Activated CD4-positive, alpha-beta memory T cell treated with anti-CD3 and anti-CD28 coated beads, Interleukin-2, amount 10 ng/mL, durations not matched to agents 7 days and 5 days (primary cell): Measurements from ENCODE around the gene BAG3. TPM values are rescaled to one million over a fixed set of nuclear protein-coding genes. Genes with fewer than 3 reads are reported as not detected.

Experiments
- CTCF ChIA-PET: fragments of 350-600 bp; sonication (Branson Sonifier 250); formaldehyde crosslinking; loops from one replicate; lab custom pipeline; 2021; ENCODE audit warnings: antibody characterized with exemption, inconsistent platforms; lab: Charles Lee
- POLR2A ChIA-PET: fragments of 350-600 bp; sonication (Branson Sonifier 250); formaldehyde crosslinking; loops from one replicate; lab custom pipeline; 2021; ENCODE audit warnings: antibody characterized with exemption; lab: Charles Lee
- DNase-seq: peaks from one replicate; pipeline ENCODE4 v3.0.0-alpha.2; 2020
- H3K27ac Mint-ChIP-seq: one replicate; pipeline ENCODE4 v1.8.0; 2021; ENCODE audit warnings: mild to moderate bottlenecking, mixed read lengths
- H3K27me3 Mint-ChIP-seq: one replicate; pipeline ENCODE4 v1.8.0; 2021; ENCODE audit warnings: mixed read lengths
- H3K36me3 Mint-ChIP-seq: one replicate; pipeline ENCODE4 v1.8.0; 2021; ENCODE audit warnings: low read depth, mixed read lengths
- H3K4me1 Mint-ChIP-seq: one replicate; pipeline ENCODE4 v1.8.0; 2021; ENCODE audit warnings: mixed read lengths
- H3K4me3 Mint-ChIP-seq: one replicate; pipeline ENCODE4 v1.8.0; 2021; ENCODE audit warnings: mild to moderate bottlenecking, mixed read lengths
- H3K9me3 Mint-ChIP-seq: one replicate; pipeline ENCODE4 v1.8.0; 2021; ENCODE audit warnings: mixed read lengths
- total RNA-seq, 2 experiments: library from RNA; stranded (reverse); gene quantifications; one replicate each; pipeline ENCODE4 v1.2.3, GENCODE V29; 2021

The BAG3 gene
- total RNA-seq, 2 experiments from 2014 or later = 26.3 to 27.2 TPM

DNA sequence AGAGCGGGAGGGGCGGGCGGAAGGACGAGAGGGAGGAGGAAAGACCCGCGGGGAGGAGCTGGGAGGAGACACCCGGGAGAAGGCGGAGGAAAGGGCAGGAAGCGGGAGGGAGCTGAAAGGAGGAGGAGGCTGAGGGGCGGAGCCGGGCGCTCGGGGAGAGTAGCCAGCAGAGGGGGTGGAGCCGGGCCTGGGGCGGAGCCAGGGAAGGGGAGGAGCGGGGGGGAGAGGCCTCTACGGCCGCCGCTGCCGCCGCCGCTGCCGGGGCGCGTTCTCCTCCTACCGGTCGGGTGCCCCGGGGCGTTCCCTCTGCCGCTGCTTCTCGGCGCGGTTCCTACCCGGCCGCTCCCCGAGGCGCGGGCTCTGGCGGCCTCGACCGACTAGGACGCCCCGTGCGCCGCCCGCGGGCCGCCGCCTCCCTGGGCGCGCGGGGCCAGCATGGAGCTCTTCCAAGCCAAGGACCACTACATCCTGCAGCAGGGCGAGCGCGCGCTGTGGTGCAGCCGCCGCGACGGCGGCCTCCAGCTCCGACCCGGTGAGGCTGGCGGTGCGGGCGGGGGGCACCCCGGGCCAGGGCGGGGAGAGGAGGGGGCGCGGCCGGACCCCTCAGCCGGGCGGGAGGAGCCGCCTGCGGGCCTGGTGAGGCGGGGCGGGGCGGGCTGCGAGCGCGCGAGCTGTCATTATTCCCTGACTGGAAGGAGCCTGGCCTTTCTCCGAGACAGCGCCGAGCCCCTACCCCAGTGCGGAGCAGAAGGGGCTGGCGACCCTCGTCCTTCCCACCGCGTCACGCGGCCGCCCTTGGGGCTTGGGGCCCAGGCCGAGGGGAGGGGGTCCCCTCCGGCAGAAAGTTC, 74.9 kb downstream of the BAG3 start, which contains the start of gene INPP5F:
INPP5F (plus strand) TSS at position 223 of the 848 bp plus-strand sequence; CDS start at position 436, 213 bp downstream.
- H3K4me1 Mint-ChIP-seq = peaks cover 37% of the 10 kb centered on the region
- peaks cover 3% of the 10 kb centered on the region for H3K36me3 Mint-ChIP-seq
- no peaks in the 10 kb centered on the region for H3K9me3 Mint-ChIP-seq
- DNase-seq = peak; percentile 99
- ChIA-PET CTCF (interaction anchor here (0.7 to 3.8 kb wide), 17 partner anchors 9 to 614 kb away, joined by 3 to 34 read pairs (median 4); no protein-coding TSS in a partner anchor), POLR2A (interaction anchor here (0.6 to 3.9 kb wide), 22 partner anchors 10 to 209 kb away, joined by 3 to 68 read pairs (median 4); partner anchors contain the start of genes BAG3 and MCMBP)
- H3K4me3 Mint-ChIP-seq = peak within 1 kb of the TSS; percentile 86
- H3K27ac Mint-ChIP-seq = peak within 1 kb of the TSS; percentile 71
- H3K27me3 Mint-ChIP-seq = peaks cover 2% of the 10 kb centered on the region

DNA sequence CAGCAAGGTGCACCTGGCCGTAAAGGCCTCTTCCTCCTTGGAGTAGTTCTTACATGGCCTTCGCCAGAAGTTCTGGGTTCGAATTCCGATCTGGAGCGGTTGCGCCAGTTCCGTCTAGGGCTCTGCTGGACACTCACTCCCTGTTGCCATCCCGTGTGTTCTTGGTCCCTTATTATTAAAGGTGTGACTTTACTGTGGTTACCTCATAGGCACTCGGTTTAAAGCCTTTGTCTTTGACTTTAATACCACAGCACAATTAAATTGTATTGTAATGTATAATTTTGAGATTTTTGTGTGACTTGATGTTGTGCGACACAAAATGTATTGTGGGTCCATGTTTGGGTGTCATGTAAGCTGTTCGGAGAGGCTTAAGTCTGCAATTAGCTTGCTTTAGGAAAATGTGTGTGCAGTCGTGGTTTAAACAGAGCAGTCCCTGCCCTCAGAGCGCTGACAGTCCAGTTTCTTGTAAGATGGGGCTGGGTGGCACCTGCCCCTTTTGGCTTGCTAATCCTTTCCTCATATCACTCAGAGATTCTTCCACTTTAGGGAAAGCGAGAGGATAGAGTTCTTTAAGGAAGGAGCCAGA, 75.6 kb downstream of the BAG3 start:
- peaks cover 2% of the 10 kb centered on the region for H3K27me3 Mint-ChIP-seq
- DNase-seq = no peak
- ChIA-PET POLR2A (interaction anchor here (0.8 to 3.9 kb wide), 16 partner anchors 9 to 209 kb away, joined by 3 to 68 read pairs (median 4); partner anchors contain the start of genes BAG3 and MCMBP), CTCF (interaction anchor here (0.6 to 3.8 kb wide), 12 partner anchors 9 to 518 kb away, joined by 3 to 34 read pairs (median 4); no protein-coding TSS in a partner anchor)
- peak overlapping the region; percentile 71 for H3K27ac Mint-ChIP-seq
- H3K4me1 Mint-ChIP-seq = peaks cover 37% of the 10 kb centered on the region
- H3K36me3 Mint-ChIP-seq = peaks cover 3% of the 10 kb centered on the region
- H3K9me3 Mint-ChIP-seq = no peaks in the 10 kb centered on the region
- peak overlapping the region; percentile 86 for H3K4me3 Mint-ChIP-seq

Other genes starting within 250 kb of the BAG3 start
- 100 to 1,000 TPM; 137 to 140 TPM for gene RGS10, start 108.7 kb upstream of the BAG3 start, total RNA-seq
- 100 to 1,000 TPM; 168 to 170 TPM for gene TIAL1, start 54.4 kb upstream of the BAG3 start, total RNA-seq
- gene INPP5F, start 74.7 kb downstream of the BAG3 start, total RNA-seq = 10 to 100 TPM; 11.8 to 15.0 TPM
- gene MCMBP, start 221.5 kb downstream of the BAG3 start, total RNA-seq = 10 to 100 TPM; 86.2 to 87.6 TPM
- 10 to 100 TPM; 58.3 to 69.3 TPM for gene SEC23IP, start 241.3 kb downstream of the BAG3 start, total RNA-seq